K562 (cell line): ENCODE measurements around the gene SCAMP1.

Source experiments
- EP300 ChIP-seq: IDR thresholded peaks from 2 replicates; pipeline ENCODE4 v1.6.1; 2012; ENCODE audit warnings: low read length, improper control_type of control experiment
- JUND ChIP-seq, 2 experiments: IDR thresholded peaks; 2 replicates in 1 of 2; 3 replicates in 1 of 2; pipeline ENCODE4 v1.6.1; 2011; ENCODE audit warnings: borderline replicate concordance in 2 of 2, low read depth in 2 of 2, low read length in 2 of 2, improper control_type of control experiment in 1 of 2, missing biosample characterization in 1 of 2, missing genetic modification characterization in 1 of 2, missing genetic modification reagents in 1 of 2
- ZNF217 ChIP-seq: sonication (generic); formaldehyde crosslinking; IDR thresholded peaks from 2 replicates; pipeline ENCODE4 v1.8.0; 2022; ENCODE audit warnings: mild to moderate bottlenecking, missing genetic modification reagents
- TF ChIP-seq, protein P1 (sequence below): sonication (generic); formaldehyde crosslinking; IDR thresholded peaks from 2 replicates; pipeline ENCODE4 v1.8.0; 2023; ENCODE audit warnings: mild to moderate bottlenecking, missing genetic modification reagents
- TF ChIP-seq, protein P2 (sequence below): fragments of 450-650 bp; IDR thresholded peaks from 2 replicates; pipeline ENCODE4 v1.6.1; 2016
- TF ChIP-seq, protein P3 (sequence below), 3 experiments: IDR thresholded peaks in 2 of 3; conservative IDR thresholded peaks in 1 of 3; 2 replicates each; pipeline ENCODE4 v1.5.1; 2011 to 2012; ENCODE audit warnings: low read length in 3 of 3, mild to moderate bottlenecking in 3 of 3, control low read depth in 2 of 3, improper control_type of control experiment in 1 of 3, inconsistent platforms in 1 of 3, low read depth in 1 of 3, mixed read lengths in 1 of 3, moderate library complexity in 1 of 3; ENCODE audit not compliant: insufficient read depth in 2 of 3
- TF ChIP-seq, protein P4 (sequence below): sonication (generic); formaldehyde crosslinking; IDR thresholded peaks from 2 replicates; pipeline ENCODE4 v1.9.0; 2022; ENCODE audit warnings: mild to moderate bottlenecking, missing genetic modification reagents

DNA sequence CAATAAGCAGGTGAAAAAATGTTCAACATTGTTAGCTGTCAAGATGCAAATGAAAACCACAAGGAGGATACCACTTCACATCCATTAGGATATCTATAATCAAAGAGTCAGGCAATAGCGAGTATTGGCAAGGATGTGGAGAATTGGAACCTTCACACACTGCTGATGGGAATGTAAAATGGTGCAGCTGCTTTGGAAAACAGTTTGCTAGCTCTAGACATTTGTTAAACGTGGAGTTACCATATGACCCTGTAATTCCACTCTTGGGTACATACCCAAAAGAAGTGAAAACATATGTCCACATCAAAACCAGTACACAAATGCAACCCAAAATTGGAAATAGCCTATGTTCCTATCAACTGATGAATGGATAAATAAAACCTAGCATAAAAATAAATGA, 37.4 kb downstream of the SCAMP1 start:
- TF ChIP-seq ZNF217 (no peak), JUND (IDR thresholded peaks at IDR 0.05; ENCODE audit: borderline replicate concordance, low read depth, low read length) (no peak), JUND (tag; IDR thresholded peaks at IDR 0.05; ENCODE audit: borderline replicate concordance, low read depth, low read length) (no peak), EP300 (no peak)
- TF ChIP-seq, protein P1, sequence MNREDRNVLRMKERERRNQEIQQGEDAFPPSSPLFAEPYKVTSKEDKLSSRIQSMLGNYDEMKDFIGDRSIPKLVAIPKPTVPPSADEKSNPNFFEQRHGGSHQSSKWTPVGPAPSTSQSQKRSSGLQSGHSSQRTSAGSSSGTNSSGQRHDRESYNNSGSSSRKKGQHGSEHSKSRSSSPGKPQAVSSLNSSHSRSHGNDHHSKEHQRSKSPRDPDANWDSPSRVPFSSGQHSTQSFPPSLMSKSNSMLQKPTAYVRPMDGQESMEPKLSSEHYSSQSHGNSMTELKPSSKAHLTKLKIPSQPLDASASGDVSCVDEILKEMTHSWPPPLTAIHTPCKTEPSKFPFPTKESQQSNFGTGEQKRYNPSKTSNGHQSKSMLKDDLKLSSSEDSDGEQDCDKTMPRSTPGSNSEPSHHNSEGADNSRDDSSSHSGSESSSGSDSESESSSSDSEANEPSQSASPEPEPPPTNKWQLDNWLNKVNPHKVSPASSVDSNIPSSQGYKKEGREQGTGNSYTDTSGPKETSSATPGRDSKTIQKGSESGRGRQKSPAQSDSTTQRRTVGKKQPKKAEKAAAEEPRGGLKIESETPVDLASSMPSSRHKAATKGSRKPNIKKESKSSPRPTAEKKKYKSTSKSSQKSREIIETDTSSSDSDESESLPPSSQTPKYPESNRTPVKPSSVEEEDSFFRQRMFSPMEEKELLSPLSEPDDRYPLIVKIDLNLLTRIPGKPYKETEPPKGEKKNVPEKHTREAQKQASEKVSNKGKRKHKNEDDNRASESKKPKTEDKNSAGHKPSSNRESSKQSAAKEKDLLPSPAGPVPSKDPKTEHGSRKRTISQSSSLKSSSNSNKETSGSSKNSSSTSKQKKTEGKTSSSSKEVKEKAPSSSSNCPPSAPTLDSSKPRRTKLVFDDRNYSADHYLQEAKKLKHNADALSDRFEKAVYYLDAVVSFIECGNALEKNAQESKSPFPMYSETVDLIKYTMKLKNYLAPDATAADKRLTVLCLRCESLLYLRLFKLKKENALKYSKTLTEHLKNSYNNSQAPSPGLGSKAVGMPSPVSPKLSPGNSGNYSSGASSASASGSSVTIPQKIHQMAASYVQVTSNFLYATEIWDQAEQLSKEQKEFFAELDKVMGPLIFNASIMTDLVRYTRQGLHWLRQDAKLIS (CRISPR knock-in tag) = no peak
- TF ChIP-seq, protein P2, sequence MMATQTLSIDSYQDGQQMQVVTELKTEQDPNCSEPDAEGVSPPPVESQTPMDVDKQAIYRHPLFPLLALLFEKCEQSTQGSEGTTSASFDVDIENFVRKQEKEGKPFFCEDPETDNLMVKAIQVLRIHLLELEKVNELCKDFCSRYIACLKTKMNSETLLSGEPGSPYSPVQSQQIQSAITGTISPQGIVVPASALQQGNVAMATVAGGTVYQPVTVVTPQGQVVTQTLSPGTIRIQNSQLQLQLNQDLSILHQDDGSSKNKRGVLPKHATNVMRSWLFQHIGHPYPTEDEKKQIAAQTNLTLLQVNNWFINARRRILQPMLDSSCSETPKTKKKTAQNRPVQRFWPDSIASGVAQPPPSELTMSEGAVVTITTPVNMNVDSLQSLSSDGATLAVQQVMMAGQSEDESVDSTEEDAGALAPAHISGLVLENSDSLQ = no peak
- TF ChIP-seq, protein P3, sequence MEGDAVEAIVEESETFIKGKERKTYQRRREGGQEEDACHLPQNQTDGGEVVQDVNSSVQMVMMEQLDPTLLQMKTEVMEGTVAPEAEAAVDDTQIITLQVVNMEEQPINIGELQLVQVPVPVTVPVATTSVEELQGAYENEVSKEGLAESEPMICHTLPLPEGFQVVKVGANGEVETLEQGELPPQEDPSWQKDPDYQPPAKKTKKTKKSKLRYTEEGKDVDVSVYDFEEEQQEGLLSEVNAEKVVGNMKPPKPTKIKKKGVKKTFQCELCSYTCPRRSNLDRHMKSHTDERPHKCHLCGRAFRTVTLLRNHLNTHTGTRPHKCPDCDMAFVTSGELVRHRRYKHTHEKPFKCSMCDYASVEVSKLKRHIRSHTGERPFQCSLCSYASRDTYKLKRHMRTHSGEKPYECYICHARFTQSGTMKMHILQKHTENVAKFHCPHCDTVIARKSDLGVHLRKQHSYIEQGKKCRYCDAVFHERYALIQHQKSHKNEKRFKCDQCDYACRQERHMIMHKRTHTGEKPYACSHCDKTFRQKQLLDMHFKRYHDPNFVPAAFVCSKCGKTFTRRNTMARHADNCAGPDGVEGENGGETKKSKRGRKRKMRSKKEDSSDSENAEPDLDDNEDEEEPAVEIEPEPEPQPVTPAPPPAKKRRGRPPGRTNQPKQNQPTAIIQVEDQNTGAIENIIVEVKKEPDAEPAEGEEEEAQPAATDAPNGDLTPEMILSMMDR (IDR thresholded peaks at IDR 0.05 in 2 of 3, conservative IDR thresholded peaks at IDR 0.05 in 1 of 3; ENCODE audit: insufficient read depth in 2 of 3, low read depth in 1 of 3, low read length in 3 of 3) = no peak
- TF ChIP-seq, protein P4, sequence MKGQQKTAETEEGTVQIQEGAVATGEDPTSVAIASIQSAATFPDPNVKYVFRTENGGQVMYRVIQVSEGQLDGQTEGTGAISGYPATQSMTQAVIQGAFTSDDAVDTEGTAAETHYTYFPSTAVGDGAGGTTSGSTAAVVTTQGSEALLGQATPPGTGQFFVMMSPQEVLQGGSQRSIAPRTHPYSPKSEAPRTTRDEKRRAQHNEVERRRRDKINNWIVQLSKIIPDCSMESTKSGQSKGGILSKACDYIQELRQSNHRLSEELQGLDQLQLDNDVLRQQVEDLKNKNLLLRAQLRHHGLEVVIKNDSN (CRISPR knock-in tag) = no peak
